GM23338 (cell line): ENCODE data around the gene MAP3K7CL. TPM values are rescaled to one million over a fixed set of nuclear protein-coding genes. Genes with fewer than 3 reads are reported as not detected.

ENCODE experiments used
- ATAC-seq: fragments of 200-7000 bp; cut with Tn5 transposase; 3 replicates; pipeline ENCODE4 v1.9.1; 2020
- DNase-seq: peaks from one replicate; pipeline ENCODE4 v3.0.0-alpha.2; 2015; ENCODE audit warnings: low spot score
- H2AFZ ChIP-seq: fragments of 200-600 bp; sonication (generic); 2 replicates; pipeline ENCODE4 v1.8.0; 2016; ENCODE audit warnings: antibody characterized with exemption, mild to moderate bottlenecking, moderate library complexity
- H3F3A ChIP-seq: fragments of 200-600 bp; sonication (generic); replicated peaks from 2 replicates; pipeline ENCODE4 v1.8.0; 2017; ENCODE audit warnings: antibody characterized with exemption, mixed run types, low read depth
- H3K27ac ChIP-seq: fragments of 200-600 bp; sonication (generic); 2 replicates; pipeline ENCODE4 v1.6.1; 2016; ENCODE audit warnings: low read depth
- H3K27me3 ChIP-seq: fragments of 200-600 bp; sonication (generic); 2 replicates; pipeline ENCODE4 v1.8.0; 2016; ENCODE audit warnings: mild to moderate bottlenecking, mixed run types, moderate library complexity; ENCODE audit not compliant: insufficient read depth
- H3K36me3 ChIP-seq: fragments of 200-600 bp; sonication (generic); 2 replicates; pipeline ENCODE4 v1.8.0; 2016; ENCODE audit warnings: mild to moderate bottlenecking; ENCODE audit not compliant: insufficient read depth
- H3K4me1 ChIP-seq: fragments of 200-600 bp; sonication (generic); 2 replicates; pipeline ENCODE4 v1.8.0; 2016; ENCODE audit warnings: mild to moderate bottlenecking, moderate library complexity; ENCODE audit not compliant: insufficient read depth
- H3K4me2 ChIP-seq: fragments of 200-600 bp; sonication (generic); 2 replicates; pipeline ENCODE4 v1.7.1; 2017; ENCODE audit warnings: mixed run types
- H3K4me3 ChIP-seq: fragments of 200-600 bp; sonication (generic); 2 replicates; pipeline ENCODE4 v1.6.1; 2016; ENCODE audit warnings: mixed run types
- H3K79me2 ChIP-seq: fragments of 200-600 bp; sonication (generic); replicated peaks from 2 replicates; pipeline ENCODE4 v1.8.0; 2017; ENCODE audit warnings: mild to moderate bottlenecking; ENCODE audit not compliant: insufficient read depth
- H3K9me2 ChIP-seq: fragments of 200-600 bp; sonication (generic); 2 replicates; pipeline ENCODE4 v1.8.0; 2017; ENCODE audit not compliant: insufficient read depth
- H4K20me1 ChIP-seq: fragments of 200-600 bp; sonication (generic); replicated peaks from 2 replicates; pipeline ENCODE4 v1.8.0; 2017; ENCODE audit warnings: mild to moderate bottlenecking; ENCODE audit not compliant: insufficient read depth
- H3K27ac Mint-ChIP-seq: 2 replicates; pipeline ENCODE4 v1.8.0; 2020; ENCODE audit warnings: inconsistent platforms, mild to moderate bottlenecking, moderate library complexity, mixed read lengths
- H3K27me3 Mint-ChIP-seq: 3 replicates; pipeline ENCODE4 v1.8.0; 2022; ENCODE audit warnings: low read depth, mild to moderate bottlenecking, moderate library complexity, mixed read lengths, inconsistent platforms; ENCODE audit not compliant: insufficient read depth, poor library complexity
- H3K36me3 Mint-ChIP-seq: 3 replicates; pipeline ENCODE4 v1.8.0; 2021; ENCODE audit warnings: low read depth, mild to moderate bottlenecking, inconsistent platforms, moderate library complexity, mixed read lengths
- H3K4me1 Mint-ChIP-seq: 3 replicates; pipeline ENCODE4 v1.8.0; 2020; ENCODE audit warnings: mild to moderate bottlenecking, inconsistent platforms, mixed read lengths
- H3K4me3 Mint-ChIP-seq: 3 replicates; pipeline ENCODE4 v1.8.0; 2021; ENCODE audit warnings: moderate library complexity, mild to moderate bottlenecking, inconsistent platforms, mixed read lengths
- H3K9me3 Mint-ChIP-seq: 3 replicates; pipeline ENCODE4 v1.8.0; 2020; ENCODE audit warnings: moderate library complexity, mild to moderate bottlenecking, inconsistent platforms, mixed read lengths
- CREB1 ChIP-seq: fragments of 250-450 bp; sonication (Bioruptor Pico); IDR thresholded peaks from 2 replicates; pipeline ENCODE4 v1.5.0; 2020; ENCODE audit warnings: low read depth, mild to moderate bottlenecking, moderate library complexity
- EZH2 ChIP-seq: fragments of 200-600 bp; sonication (generic); IDR thresholded peaks from one replicate; pipeline ENCODE4 v1.8.0; 2017; ENCODE audit warnings: antibody characterized with exemption, mild to moderate bottlenecking, low read depth; ENCODE audit not compliant: unreplicated experiment
- EZH2phosphoT487 ChIP-seq: fragments of 200-600 bp; sonication (generic); IDR thresholded peaks from one replicate; pipeline ENCODE4 v1.8.1; 2018; ENCODE audit warnings: antibody characterized with exemption; ENCODE audit not compliant: unreplicated experiment
- JUNB ChIP-seq: IDR thresholded peaks from one replicate; pipeline ENCODE4 v1.6.1; 2016; ENCODE audit warnings: antibody characterized with exemption; ENCODE audit not compliant: unreplicated experiment
- POLR2AphosphoS5 ChIP-seq: IDR thresholded peaks from 2 replicates; pipeline ENCODE4 v1.6.1; 2016; ENCODE audit warnings: antibody characterized with exemption, low read depth
- STAT1 ChIP-seq: IDR thresholded peaks from one replicate; pipeline ENCODE4 v1.6.1; 2016; ENCODE audit warnings: antibody characterized with exemption; ENCODE audit not compliant: unreplicated experiment
- ZNF114 ChIP-seq: fragments of 250-450 bp; sonication (Bioruptor Pico); IDR thresholded peaks from 2 replicates; pipeline ENCODE4 v1.5.0; 2020; ENCODE audit warnings: mild to moderate bottlenecking, moderate library complexity
- polyA plus RNA-seq: library from polyadenylated mRNA; unstranded; fragments of >200 nt; fragmentation: Nextera tagmentation; extraction: Ambion mirVana; gene quantifications from 2 replicates; pipeline ENCODE4 v1.2.1, GENCODE V29; 2016
- total RNA-seq: library from RNA; depleted of rRNA; stranded (reverse); fragments of >200 nt; shearing (Covaris generic); gene quantifications from 2 replicates; pipeline ENCODE4 v1.2.3, GENCODE V29; 2014
- TF ChIP-seq, protein P1 (sequence below): IDR thresholded peaks from one replicate; pipeline ENCODE4 v1.6.1; 2018; ENCODE audit warnings: antibody characterized with exemption; ENCODE audit not compliant: unreplicated experiment
- TF ChIP-seq, protein P2 (sequence below): fragments of 250-450 bp; sonication (Bioruptor Pico); IDR thresholded peaks from 2 replicates; pipeline ENCODE4 v1.5.0; 2020; ENCODE audit warnings: mild to moderate bottlenecking, moderate library complexity
- TF ChIP-seq, protein P3 (sequence below), 2 experiments: fragments of 200-600 bp in 1 of 2; sonication (generic) in 1 of 2; conservative IDR thresholded peaks; 2 replicates each; pipeline versions ENCODE4 v1.5.1 to v1.6.1; 2016 to 2017; ENCODE audit warnings: antibody characterized with exemption in 2 of 2, low read depth in 2 of 2, mild to moderate bottlenecking in 2 of 2, moderate library complexity in 1 of 2

The MAP3K7CL gene
- total and polyA plus RNA-seq, 2 experiments from 2014 or later = 2.4 to 3.6 TPM

DNA sequence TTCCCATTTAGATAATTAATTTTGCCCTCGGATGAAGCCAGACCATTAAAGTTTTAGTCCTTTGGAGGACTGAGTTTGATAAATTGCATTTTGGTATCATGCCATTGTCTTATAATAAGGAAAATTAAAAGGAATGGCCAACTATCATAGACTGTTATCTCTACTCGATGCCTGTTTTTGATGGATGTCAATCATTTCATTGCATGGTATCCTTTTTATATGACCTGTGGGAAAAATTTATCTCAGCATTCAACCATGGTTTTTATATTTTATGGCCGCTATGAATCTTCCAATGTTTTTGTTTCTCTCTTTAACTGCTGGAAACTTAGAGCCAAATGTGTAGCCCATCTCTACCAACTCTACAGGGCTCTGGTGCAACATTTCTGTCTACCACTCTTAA lies 47.1 kb upstream of the MAP3K7CL start:
- DNase-seq = no peak
- Histone ChIP-seq H4K20me1 (no peaks in the 10 kb centered on the region), H3K9me2 (0 out of 2 replicates have a peak, but pooled peaks cover 13% of the 10 kb centered on the region), H3K27me3 (no peaks in the 10 kb centered on the region), H3F3A (no peaks in the 10 kb centered on the region), H3K4me1 (peaks cover 1% of the 10 kb centered on the region; the same call in 1 of the 2 replicates), H3K79me2 (no peaks in the 10 kb centered on the region), H3K36me3 (no peaks in the 10 kb centered on the region), H3K4me2 (no peak overlapping the region), H3K4me3 (no peak overlapping the region), H3K27ac (no peak overlapping the region), H2AFZ (no peak overlapping the region)
- Mint-ChIP-seq H3K27ac (no peak overlapping the region), H3K9me3 (no peaks in the 10 kb centered on the region), H3K4me3 (no peak overlapping the region), H3K27me3 (peaks cover 4% of the 10 kb centered on the region), H3K36me3 (no peaks in the 10 kb centered on the region), H3K4me1 (peaks cover 7% of the 10 kb centered on the region; the same call in 2 of the 3 replicates)
- no peak for TF ChIP-seq EZH2phosphoT487
- TF ChIP-seq ZNF114 (CRISPR knock-in tag) = no peak
- TF ChIP-seq, protein P1, sequence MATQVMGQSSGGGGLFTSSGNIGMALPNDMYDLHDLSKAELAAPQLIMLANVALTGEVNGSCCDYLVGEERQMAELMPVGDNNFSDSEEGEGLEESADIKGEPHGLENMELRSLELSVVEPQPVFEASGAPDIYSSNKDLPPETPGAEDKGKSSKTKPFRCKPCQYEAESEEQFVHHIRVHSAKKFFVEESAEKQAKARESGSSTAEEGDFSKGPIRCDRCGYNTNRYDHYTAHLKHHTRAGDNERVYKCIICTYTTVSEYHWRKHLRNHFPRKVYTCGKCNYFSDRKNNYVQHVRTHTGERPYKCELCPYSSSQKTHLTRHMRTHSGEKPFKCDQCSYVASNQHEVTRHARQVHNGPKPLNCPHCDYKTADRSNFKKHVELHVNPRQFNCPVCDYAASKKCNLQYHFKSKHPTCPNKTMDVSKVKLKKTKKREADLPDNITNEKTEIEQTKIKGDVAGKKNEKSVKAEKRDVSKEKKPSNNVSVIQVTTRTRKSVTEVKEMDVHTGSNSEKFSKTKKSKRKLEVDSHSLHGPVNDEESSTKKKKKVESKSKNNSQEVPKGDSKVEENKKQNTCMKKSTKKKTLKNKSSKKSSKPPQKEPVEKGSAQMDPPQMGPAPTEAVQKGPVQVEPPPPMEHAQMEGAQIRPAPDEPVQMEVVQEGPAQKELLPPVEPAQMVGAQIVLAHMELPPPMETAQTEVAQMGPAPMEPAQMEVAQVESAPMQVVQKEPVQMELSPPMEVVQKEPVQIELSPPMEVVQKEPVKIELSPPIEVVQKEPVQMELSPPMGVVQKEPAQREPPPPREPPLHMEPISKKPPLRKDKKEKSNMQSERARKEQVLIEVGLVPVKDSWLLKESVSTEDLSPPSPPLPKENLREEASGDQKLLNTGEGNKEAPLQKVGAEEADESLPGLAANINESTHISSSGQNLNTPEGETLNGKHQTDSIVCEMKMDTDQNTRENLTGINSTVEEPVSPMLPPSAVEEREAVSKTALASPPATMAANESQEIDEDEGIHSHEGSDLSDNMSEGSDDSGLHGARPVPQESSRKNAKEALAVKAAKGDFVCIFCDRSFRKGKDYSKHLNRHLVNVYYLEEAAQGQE = no peak
- no peak for TF ChIP-seq CREB1 (CRISPR knock-in tag)
- TF ChIP-seq, protein P2, sequence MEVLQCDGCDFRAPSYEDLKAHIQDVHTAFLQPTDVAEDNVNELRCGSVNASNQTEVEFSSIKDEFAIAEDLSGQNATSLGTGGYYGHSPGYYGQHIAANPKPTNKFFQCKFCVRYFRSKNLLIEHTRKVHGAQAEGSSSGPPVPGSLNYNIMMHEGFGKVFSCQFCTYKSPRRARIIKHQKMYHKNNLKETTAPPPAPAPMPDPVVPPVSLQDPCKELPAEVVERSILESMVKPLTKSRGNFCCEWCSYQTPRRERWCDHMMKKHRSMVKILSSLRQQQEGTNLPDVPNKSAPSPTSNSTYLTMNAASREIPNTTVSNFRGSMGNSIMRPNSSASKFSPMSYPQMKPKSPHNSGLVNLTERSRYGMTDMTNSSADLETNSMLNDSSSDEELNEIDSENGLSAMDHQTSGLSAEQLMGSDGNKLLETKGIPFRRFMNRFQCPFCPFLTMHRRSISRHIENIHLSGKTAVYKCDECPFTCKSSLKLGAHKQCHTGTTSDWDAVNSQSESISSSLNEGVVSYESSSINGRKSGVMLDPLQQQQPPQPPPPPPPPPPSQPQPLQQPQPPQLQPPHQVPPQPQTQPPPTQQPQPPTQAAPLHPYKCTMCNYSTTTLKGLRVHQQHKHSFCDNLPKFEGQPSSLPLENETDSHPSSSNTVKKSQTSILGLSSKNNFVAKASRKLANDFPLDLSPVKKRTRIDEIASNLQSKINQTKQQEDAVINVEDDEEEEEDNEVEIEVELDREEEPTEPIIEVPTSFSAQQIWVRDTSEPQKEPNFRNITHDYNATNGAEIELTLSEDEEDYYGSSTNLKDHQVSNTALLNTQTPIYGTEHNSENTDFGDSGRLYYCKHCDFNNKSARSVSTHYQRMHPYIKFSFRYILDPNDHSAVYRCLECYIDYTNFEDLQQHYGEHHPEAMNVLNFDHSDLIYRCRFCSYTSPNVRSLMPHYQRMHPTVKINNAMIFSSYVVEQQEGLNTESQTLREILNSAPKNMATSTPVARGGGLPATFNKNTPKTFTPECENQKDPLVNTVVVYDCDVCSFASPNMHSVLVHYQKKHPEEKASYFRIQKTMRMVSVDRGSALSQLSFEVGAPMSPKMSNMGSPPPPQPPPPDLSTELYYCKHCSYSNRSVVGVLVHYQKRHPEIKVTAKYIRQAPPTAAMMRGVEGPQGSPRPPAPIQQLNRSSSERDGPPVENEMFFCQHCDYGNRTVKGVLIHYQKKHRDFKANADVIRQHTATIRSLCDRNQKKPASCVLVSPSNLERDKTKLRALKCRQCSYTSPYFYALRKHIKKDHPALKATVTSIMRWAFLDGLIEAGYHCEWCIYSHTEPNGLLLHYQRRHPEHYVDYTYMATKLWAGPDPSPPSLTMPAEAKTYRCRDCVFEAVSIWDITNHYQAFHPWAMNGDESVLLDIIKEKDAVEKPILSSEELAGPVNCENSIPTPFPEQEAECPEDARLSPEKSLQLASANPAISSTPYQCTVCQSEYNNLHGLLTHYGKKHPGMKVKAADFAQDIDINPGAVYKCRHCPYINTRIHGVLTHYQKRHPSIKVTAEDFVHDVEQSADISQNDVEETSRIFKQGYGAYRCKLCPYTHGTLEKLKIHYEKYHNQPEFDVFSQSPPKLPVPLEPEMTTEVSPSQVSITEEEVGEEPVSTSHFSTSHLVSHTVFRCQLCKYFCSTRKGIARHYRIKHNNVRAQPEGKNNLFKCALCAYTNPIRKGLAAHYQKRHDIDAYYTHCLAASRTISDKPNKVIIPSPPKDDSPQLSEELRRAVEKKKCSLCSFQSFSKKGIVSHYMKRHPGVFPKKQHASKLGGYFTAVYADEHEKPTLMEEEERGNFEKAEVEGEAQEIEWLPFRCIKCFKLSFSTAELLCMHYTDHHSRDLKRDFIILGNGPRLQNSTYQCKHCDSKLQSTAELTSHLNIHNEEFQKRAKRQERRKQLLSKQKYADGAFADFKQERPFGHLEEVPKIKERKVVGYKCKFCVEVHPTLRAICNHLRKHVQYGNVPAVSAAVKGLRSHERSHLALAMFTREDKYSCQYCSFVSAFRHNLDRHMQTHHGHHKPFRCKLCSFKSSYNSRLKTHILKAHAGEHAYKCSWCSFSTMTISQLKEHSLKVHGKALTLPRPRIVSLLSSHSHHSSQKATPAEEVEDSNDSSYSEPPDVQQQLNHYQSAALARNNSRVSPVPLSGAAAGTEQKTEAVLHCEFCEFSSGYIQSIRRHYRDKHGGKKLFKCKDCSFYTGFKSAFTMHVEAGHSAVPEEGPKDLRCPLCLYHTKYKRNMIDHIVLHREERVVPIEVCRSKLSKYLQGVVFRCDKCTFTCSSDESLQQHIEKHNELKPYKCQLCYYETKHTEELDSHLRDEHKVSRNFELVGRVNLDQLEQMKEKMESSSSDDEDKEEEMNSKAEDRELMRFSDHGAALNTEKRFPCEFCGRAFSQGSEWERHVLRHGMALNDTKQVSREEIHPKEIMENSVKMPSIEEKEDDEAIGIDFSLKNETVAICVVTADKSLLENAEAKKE (CRISPR knock-in tag) = no peak
- no peak for TF ChIP-seq STAT1
- no peak for TF ChIP-seq POLR2AphosphoS5
- TF ChIP-seq, protein P3, sequence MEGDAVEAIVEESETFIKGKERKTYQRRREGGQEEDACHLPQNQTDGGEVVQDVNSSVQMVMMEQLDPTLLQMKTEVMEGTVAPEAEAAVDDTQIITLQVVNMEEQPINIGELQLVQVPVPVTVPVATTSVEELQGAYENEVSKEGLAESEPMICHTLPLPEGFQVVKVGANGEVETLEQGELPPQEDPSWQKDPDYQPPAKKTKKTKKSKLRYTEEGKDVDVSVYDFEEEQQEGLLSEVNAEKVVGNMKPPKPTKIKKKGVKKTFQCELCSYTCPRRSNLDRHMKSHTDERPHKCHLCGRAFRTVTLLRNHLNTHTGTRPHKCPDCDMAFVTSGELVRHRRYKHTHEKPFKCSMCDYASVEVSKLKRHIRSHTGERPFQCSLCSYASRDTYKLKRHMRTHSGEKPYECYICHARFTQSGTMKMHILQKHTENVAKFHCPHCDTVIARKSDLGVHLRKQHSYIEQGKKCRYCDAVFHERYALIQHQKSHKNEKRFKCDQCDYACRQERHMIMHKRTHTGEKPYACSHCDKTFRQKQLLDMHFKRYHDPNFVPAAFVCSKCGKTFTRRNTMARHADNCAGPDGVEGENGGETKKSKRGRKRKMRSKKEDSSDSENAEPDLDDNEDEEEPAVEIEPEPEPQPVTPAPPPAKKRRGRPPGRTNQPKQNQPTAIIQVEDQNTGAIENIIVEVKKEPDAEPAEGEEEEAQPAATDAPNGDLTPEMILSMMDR (conservative IDR thresholded peaks at IDR 0.05; ENCODE audit: low read depth in 2 of 2) = no peak
- no peak for TF ChIP-seq EZH2
- TF ChIP-seq JUNB = no peak
- no peak for ATAC-seq
